Spleen (tissue), 11 donors: ENCODE results near the gene DUSP8. TPM values are rescaled to one million over a fixed set of nuclear protein-coding genes. Genes with fewer than 3 reads are reported as not detected.
A peak's percentile ranks its signal among the peaks of the same experiment; 100 is the strongest.
"Not testable (repeated sequence)": the region's sequence is repeated elsewhere in the genome, so short reads cannot be mapped to it uniquely, and the experiment has no call there.

Experiments used
- DNase-seq: peaks from one replicate; pipeline ENCODE4 v3.0.0-alpha.2; 2020
- H3K27ac ChIP-seq, 8 donors: fragments of 200-600 bp; sonication (generic) in 7 of 8; 1 replicate in 4 of 8; 2 replicates in 4 of 8; pipeline versions ENCODE4 v1.5.0 to v1.8.0; 2016 to 2021; ENCODE audit warnings: inconsistent platforms in 4 of 8, mild to moderate bottlenecking in 4 of 8, moderate library complexity in 1 of 8
- H3K27me3 ChIP-seq, 7 donors: fragments of 200-600 bp; sonication (generic) in 6 of 7; replicated peaks in 1 of 7; 1 replicate in 4 of 7; 2 replicates in 3 of 7; pipeline versions ENCODE4 v1.5.0 to v1.8.0; 2016 to 2021; ENCODE audit warnings: inconsistent platforms in 3 of 7, mild to moderate bottlenecking in 1 of 7
- H3K36me3 ChIP-seq, 6 donors: fragments of 200-600 bp; sonication (generic) in 5 of 6; 1 replicate in 4 of 6; 2 replicates in 2 of 6; pipeline versions ENCODE4 v1.5.0 to v1.8.0; 2016 to 2021; ENCODE audit warnings: inconsistent platforms in 2 of 6
- H3K4me1 ChIP-seq, 6 donors: fragments of 200-600 bp; sonication (generic) in 5 of 6; 1 replicate in 3 of 6; 2 replicates in 3 of 6; pipeline versions ENCODE4 v1.5.0 to v1.8.0; 2016 to 2021; ENCODE audit warnings: inconsistent platforms in 3 of 6
- H3K4me3 ChIP-seq, 8 donors: fragments of 200-600 bp; sonication (generic) in 7 of 8; 1 replicate in 4 of 8; 2 replicates in 4 of 8; pipeline versions ENCODE4 v1.5.0 to v1.8.0; 2016 to 2021; ENCODE audit warnings: inconsistent platforms in 4 of 8, mild to moderate bottlenecking in 4 of 8, moderate library complexity in 2 of 8
- H3K9me3 ChIP-seq, 8 donors: fragments of 200-600 bp; sonication (generic) in 7 of 8; 1 replicate in 4 of 8; 2 replicates in 4 of 8; pipeline versions ENCODE4 v1.5.0 to v1.8.0; 2016 to 2021; ENCODE audit warnings: inconsistent platforms in 4 of 8
- CTCF ChIP-seq, 11 experiments: fragments of 200-600 bp in 7 of 11; fragments of 450-650 bp in 4 of 11; sonication (generic) in 4 of 11; IDR thresholded peaks in 8 of 11; conservative IDR thresholded peaks in 3 of 11; 1 replicate in 7 of 11; 2 replicates in 4 of 11; pipeline versions ENCODE4 v1.4.0 to v1.8.0; 2016 to 2021; ENCODE audit warnings: antibody characterized with exemption in 11 of 11, inconsistent platforms in 4 of 11, mild to moderate bottlenecking in 1 of 11
- POLR2A ChIP-seq, 3 donors: fragments of 450-650 bp; IDR thresholded peaks; one replicate each; pipeline ENCODE4 v1.5.1; 2017; ENCODE audit warnings: antibody characterized with exemption in 3 of 3, mild to moderate bottlenecking in 1 of 3
- POLR2AphosphoS5 ChIP-seq, 3 donors: sonication (generic); formaldehyde crosslinking; IDR thresholded peaks; one replicate each; pipeline ENCODE4 v1.5.1; 2017; ENCODE audit warnings: antibody characterized with exemption in 3 of 3
- WGBS, 5 donors: extraction: QIAGEN DNeasy Blood & Tissue Kit in 3 of 5; methylation state at CpG; one replicate each; pipeline versions ENCODE4 v1.1.5 to v1.1.7; 2013 to 2018; 5-methylcytosine and 5-hydroxymethylcytosine counted together
- intact Hi-C: fragments of 100-400 bp; cut with DNase I; formaldehyde crosslinking; loops from one replicate; pipeline ENCODE4 v1.15.0; 2023; ENCODE audit warnings: low total_unique reads
- polyA plus RNA-seq, 3 donors: library from polyadenylated mRNA; stranded (reverse); fragments of 200-250 nt; gene quantifications; one replicate each; pipeline ENCODE4 v1.2.1, GENCODE V29; 2013
- total RNA-seq, 7 donors: library from RNA; depleted of rRNA in 3 of 7; stranded (reverse); fragments of >200 nt in 3 of 7; fragmentation: NEBNext Ultra II Directional in 4 of 7; extraction: Animal tissue kit (Norgen Biotek cat#: 25700) in 4 of 7; gene quantifications; one replicate each; pipeline versions ENCODE4 v1.1.0 to v1.2.1, GENCODE V29; 2016 to 2021
- donor health status: healthy with polysubstance abuse.
- donor health status: DM: no; HTN: no; CAD: no; lungs with moderate emphysema.
- donor health status: DM: no; HTN: no; CAD: no.
- donor health status: Bipolar disorder and iron deficiency.
- donor health status: healthy.
- donor health status: DM: no; HTN: no; CAD: no.
- donor health status: DM: yes; HTN: yes; CAD: no.

Gene DUSP8
- total and polyA plus RNA-seq, 10 donors: 0.38 to 18.4 (median 2.6) TPM

- TF ChIP-seq POLR2AphosphoS5 (IDR thresholded peaks at IDR 0.05): peak in 1 of 3 donors; percentile 72
- 14 to 18% (median 16%) methylated on average over 8 of the region's 10 CpGs for WGBS, 5 donors
- H3K9me3 ChIP-seq, H3K4me3 ChIP-seq, intact Hi-C loops, H3K36me3 ChIP-seq: not testable (repeated sequence)
- H3K4me1 ChIP-seq: peaks cover 3 to 22% (median 9%) of the 10 kb centered on the region in 6 donors
- peak; percentile 65 for DNase-seq
- H3K27ac ChIP-seq: peak overlapping the region in 6 of 8 donors; percentile 42 to 76 (median 56)
- H3K27me3 ChIP-seq: peaks cover 0 to 70% (median 0%) of the 10 kb centered on the region in 7 donors
Observed at GRCh38 chr11:1589191-1589963, 17.3 kb upstream of the DUSP8 start.

- no peak overlapping the region for H3K4me3 ChIP-seq
- no peak overlapping the region for H3K27ac ChIP-seq
- H3K4me1 ChIP-seq: peaks cover 3 to 22% (median 9%) of the 10 kb centered on the region in 6 donors
- TF ChIP-seq POLR2A (IDR thresholded peaks at IDR 0.05): no peak
- no peak for TF ChIP-seq CTCF (IDR thresholded peaks at IDR 0.05 in 8 of 11, conservative IDR thresholded peaks at IDR 0.05 in 3 of 11)
- TF ChIP-seq POLR2AphosphoS5 (IDR thresholded peaks at IDR 0.05): no peak
- 67 to 81% (median 76%) methylated on average over 2 of the region's 2 CpGs for WGBS, 5 donors
- intact Hi-C loops: no loop called here
- no peaks in the 10 kb centered on the region for H3K36me3 ChIP-seq
- H3K9me3 ChIP-seq: peaks cover 0 to 6% (median 0%) of the 10 kb centered on the region in 8 donors
- peak; percentile 12 for DNase-seq
- peaks cover 0 to 71% (median 4%) of the 10 kb centered on the region in 7 donors for H3K27me3 ChIP-seq
Observed at GRCh38 chr11:1586699-1587098, 14.6 kb upstream of the DUSP8 start.

DNA sequence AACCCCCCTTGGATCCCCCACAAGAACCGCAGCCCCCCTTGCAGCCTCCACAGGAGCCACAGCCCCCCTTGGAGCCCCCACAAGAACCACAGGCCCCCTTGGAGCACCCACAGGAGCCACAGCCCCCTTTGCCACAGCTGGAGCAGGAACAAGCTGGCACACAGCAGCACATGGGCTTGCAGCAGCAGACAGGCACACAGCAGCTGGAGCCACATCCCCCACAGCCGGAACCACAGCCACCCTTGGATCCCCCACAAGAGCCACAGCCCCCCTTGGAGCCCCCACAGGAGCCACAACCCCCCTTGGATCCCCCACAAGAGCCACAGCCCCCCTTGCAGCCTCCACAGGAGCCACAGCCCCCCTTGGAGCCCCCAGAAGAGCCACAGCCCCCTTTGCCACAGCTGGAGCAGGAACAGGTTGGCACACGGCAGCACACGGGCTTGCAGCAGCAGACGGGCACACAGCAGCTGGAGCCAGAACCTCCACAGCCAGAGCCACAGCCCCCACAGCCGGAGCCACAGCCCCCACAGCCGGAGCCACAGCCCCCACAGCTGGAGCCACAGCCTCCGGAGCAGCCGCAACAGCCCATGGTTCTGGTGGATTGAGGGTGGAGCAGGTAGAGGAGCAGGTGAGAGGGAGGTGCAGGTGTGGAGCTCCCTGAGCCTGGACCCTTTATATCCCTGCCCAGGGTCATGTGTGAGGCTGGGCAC lies 12.7 kb upstream of the DUSP8 start, which contains the start of gene KRTAP5-1:
Gene KRTAP5-1 (minus strand): TSS at position 623 of the 710 bp plus-strand sequence. CDS start 34 bp downstream, at position 589.
- peaks cover 3 to 18% (median 9%) of the 10 kb centered on the region in 6 donors for H3K4me1 ChIP-seq
- H3K27ac ChIP-seq, H3K9me3 ChIP-seq, intact Hi-C loops, H3K4me3 ChIP-seq, H3K36me3 ChIP-seq: not testable (repeated sequence)
- peaks cover 0 to 61% (median 4%) of the 10 kb centered on the region in 7 donors for H3K27me3 ChIP-seq
- DNase-seq: peak; percentile 42
- 18 to 38% (median 27%) methylated on average over 5 to 9 of the region's 9 CpGs; no CpG with 5 or more reads in 1 of the 5 donors for whole genome bisulfite sequencing, 5 donors

- H3K27ac ChIP-seq: not testable (repeated sequence)
Observed at GRCh38 chr11:1582909-1583308, 10.8 kb upstream of the DUSP8 start.

GRCh38 chr11:1581976-1582375 lies 9.9 kb upstream of the DUSP8 start:
- H3K4me1 ChIP-seq: peaks cover 0 to 4% (median 0%) of the 10 kb centered on the region in 6 donors
- H3K27ac ChIP-seq: no peak overlapping the region
- peaks cover 0 to 61% (median 4%) of the 10 kb centered on the region in 7 donors for H3K27me3 ChIP-seq
- WGBS, 5 donors: 73 to 91% (median 84%) methylated on average over 6 to 9 of the region's 9 CpGs
- no peak for TF ChIP-seq POLR2AphosphoS5 (IDR thresholded peaks at IDR 0.05)
- no peak for TF ChIP-seq CTCF (IDR thresholded peaks at IDR 0.05 in 8 of 11, conservative IDR thresholded peaks at IDR 0.05 in 3 of 11)
- no peak for TF ChIP-seq POLR2A (IDR thresholded peaks at IDR 0.05)
- no peaks in the 10 kb centered on the region for H3K36me3 ChIP-seq
- intact Hi-C loops: no loop called here
- no peak overlapping the region for H3K4me3 ChIP-seq
- peaks cover 0 to 20% (median 12%) of the 10 kb centered on the region in 8 donors for H3K9me3 ChIP-seq
- DNase-seq: no peak

More at GRCh38 chr11:1582909-1583308, 10.8 kb upstream of the DUSP8 start:
- DNase-seq, H3K36me3 ChIP-seq, H3K4me3 ChIP-seq, intact Hi-C loops, H3K4me1 ChIP-seq: not testable (repeated sequence)
- 58 to 71% (median 67%) methylated on average over 2 of the region's 2 CpGs for WGBS, 5 donors
- Histone ChIP-seq H3K27me3 (peaks cover 0 to 59% (median 4%) of the 10 kb centered on the region in 7 donors), H3K9me3 (peaks cover 0 to 16% (median 10%) of the 10 kb centered on the region in 8 donors)
